GM21360 (cell line): Measurements from ENCODE around the gene SCIMP.
"Not testable (repeated sequence)": the region's sequence is repeated elsewhere in the genome, so short reads cannot be mapped to it uniquely, and the experiment has no call there.

Source experiments
- ATAC-seq: cut with Tn5 transposase; IDR thresholded peaks from one replicate; pipeline ENCODE4 v1.9.1; 2021; ENCODE audit warnings: mild to moderate bottlenecking, moderate library complexity; ENCODE audit not compliant: unreplicated experiment

SCIMP gene

GRCh38 chr17:5234645-5235576, at the start of gene SCIMP:
Gene SCIMP, minus strand, starts transcription at chr17:5234860. Its CDS starts 105 bp downstream, at chr17:5234755.
- peak; percentile 46 for ATAC-seq

GRCh38 chr17:5283571-5284315, 49.1 kb upstream of the SCIMP start:
- no peak for ATAC-seq

GRCh38 chr17:5282642-5283217, 48.1 kb upstream of the SCIMP start:
- ATAC-seq: peak; percentile 16

- peak; percentile 58 for ATAC-seq
Observed at GRCh38 chr17:5281814-5282641, 47.4 kb upstream of the SCIMP start, which contains the start of gene RABEP1. Gene RABEP1, plus strand, starts transcription at chr17:5282284. Its CDS starts 203 bp downstream, at chr17:5282487.

- ATAC-seq: no peak
Observed at GRCh38 chr17:5272322-5272721, 37.7 kb upstream of the SCIMP start.

- ATAC-seq: no peak
Observed at GRCh38 chr17:5269241-5269960, 34.7 kb upstream of the SCIMP start.

GRCh38 chr17:5264893-5265292, 30.2 kb upstream of the SCIMP start:
- ATAC-seq: no peak

- no peak for ATAC-seq
Observed at GRCh38 chr17:5263441-5263840, 28.8 kb upstream of the SCIMP start.

GRCh38 chr17:5262416-5262991, 27.8 kb upstream of the SCIMP start:
- no peak for ATAC-seq

GRCh38 chr17:5260542-5260941, 25.9 kb upstream of the SCIMP start:
- ATAC-seq: no peak

GRCh38 chr17:5257124-5257523, 22.5 kb upstream of the SCIMP start:
- ATAC-seq: no peak

GRCh38 chr17:5254903-5255521, 20.4 kb upstream of the SCIMP start:
- no peak for ATAC-seq

- ATAC-seq: no peak
Observed at GRCh38 chr17:5254414-5254813, 19.8 kb upstream of the SCIMP start.

- no peak for ATAC-seq
Observed at GRCh38 chr17:5249615-5250014, 15.0 kb upstream of the SCIMP start.

- ATAC-seq: no peak
Observed at GRCh38 chr17:5248821-5249479, 14.3 kb upstream of the SCIMP start.

- ATAC-seq: no peak
Observed at GRCh38 chr17:5247621-5248020, 13.0 kb upstream of the SCIMP start.

GRCh38 chr17:5241861-5242671, 7.4 kb upstream of the SCIMP start:
- ATAC-seq: no peak

- not testable (repeated sequence) for ATAC-seq
Observed at GRCh38 chr17:5239769-5240168, 5.1 kb upstream of the SCIMP start.
